GM23338 (cell line): ENCODE data around the gene PHC1.

ENCODE experiments used
- NANOG ChIP-seq: IDR thresholded peaks from 2 replicates; pipeline ENCODE4 v1.6.1; 2016; ENCODE audit warnings: antibody characterized with exemption, borderline replicate concordance
- ZNF114 ChIP-seq: fragments of 250-450 bp; sonication (Bioruptor Pico); IDR thresholded peaks from 2 replicates; pipeline ENCODE4 v1.5.0; 2020; ENCODE audit warnings: mild to moderate bottlenecking, moderate library complexity
- ZNF462 ChIP-seq: fragments of 250-450 bp; sonication (Bioruptor Pico); IDR thresholded peaks from 2 replicates; pipeline ENCODE4 v1.5.0; 2020; ENCODE audit warnings: mild to moderate bottlenecking, moderate library complexity
- TF ChIP-seq, protein P1 (sequence below), 2 experiments: fragments of 200-600 bp in 1 of 2; sonication (generic) in 1 of 2; conservative IDR thresholded peaks; 2 replicates each; pipeline versions ENCODE4 v1.5.1 to v1.6.1; 2016 to 2017; ENCODE audit warnings: antibody characterized with exemption in 2 of 2, low read depth in 2 of 2, mild to moderate bottlenecking in 2 of 2, moderate library complexity in 1 of 2

GRCh38 chr12:8950702-8951478, 36.6 kb downstream of the PHC1 start:
- TF ChIP-seq, protein P1, sequence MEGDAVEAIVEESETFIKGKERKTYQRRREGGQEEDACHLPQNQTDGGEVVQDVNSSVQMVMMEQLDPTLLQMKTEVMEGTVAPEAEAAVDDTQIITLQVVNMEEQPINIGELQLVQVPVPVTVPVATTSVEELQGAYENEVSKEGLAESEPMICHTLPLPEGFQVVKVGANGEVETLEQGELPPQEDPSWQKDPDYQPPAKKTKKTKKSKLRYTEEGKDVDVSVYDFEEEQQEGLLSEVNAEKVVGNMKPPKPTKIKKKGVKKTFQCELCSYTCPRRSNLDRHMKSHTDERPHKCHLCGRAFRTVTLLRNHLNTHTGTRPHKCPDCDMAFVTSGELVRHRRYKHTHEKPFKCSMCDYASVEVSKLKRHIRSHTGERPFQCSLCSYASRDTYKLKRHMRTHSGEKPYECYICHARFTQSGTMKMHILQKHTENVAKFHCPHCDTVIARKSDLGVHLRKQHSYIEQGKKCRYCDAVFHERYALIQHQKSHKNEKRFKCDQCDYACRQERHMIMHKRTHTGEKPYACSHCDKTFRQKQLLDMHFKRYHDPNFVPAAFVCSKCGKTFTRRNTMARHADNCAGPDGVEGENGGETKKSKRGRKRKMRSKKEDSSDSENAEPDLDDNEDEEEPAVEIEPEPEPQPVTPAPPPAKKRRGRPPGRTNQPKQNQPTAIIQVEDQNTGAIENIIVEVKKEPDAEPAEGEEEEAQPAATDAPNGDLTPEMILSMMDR (conservative IDR thresholded peaks at IDR 0.05; ENCODE audit: low read depth in 2 of 2), result no peak
- no peak for TF ChIP-seq NANOG
- no peak for TF ChIP-seq ZNF114 (CRISPR knock-in tag)
- TF ChIP-seq ZNF462, result no peak
